CD4-positive, alpha-beta T cell treated with Interleukin-4 for 4 hours (primary cell): ENCODE results near the gene APOL3.
A peak's percentile ranks its signal among the peaks of the same experiment; 100 is the strongest.
"Not testable (repeated sequence)": the region's sequence is repeated elsewhere in the genome, so short reads cannot be mapped to it uniquely, and the experiment has no call there.

Experiments
- DNase-seq: peaks from one replicate; pipeline ENCODE4 v3.0.0-alpha.2; 2020

The APOL3 gene

DNA sequence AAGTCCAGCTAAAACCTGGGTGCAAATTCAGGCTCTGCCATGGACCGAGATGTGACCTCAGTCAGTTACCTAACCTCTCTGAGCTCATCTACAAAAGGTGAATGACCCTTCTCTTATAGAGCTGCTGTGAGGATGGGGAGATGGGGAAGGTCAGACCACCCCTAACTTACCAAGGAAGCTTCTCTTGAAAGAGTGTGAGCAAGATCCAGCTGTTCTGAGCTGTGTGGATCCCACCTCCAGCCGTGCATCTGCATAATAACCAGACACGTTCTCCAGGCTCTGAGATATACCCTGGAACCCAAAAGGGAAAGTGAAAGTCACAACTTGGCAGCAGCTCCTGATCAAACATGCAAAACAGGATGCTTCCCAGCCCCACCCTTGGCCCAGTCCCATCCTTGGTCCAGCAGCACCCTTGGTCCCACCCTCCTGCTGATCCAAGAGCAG lies at the start of gene APOL3:
Gene APOL3 (minus strand): TSS at position 257 of the 444 bp plus-strand sequence. CDS start 11,700 bp downstream, outside the sequence.
- DNase-seq, result peak; percentile 74

GRCh38 chr22:36210224-36210623 lies 49.7 kb upstream of the APOL3 start:
- no peak for DNase-seq

- not testable (repeated sequence) for DNase-seq
Measured at GRCh38 chr22:36209488-36209908, 48.9 kb upstream of the APOL3 start.

GRCh38 chr22:36208914-36209313 lies 48.4 kb upstream of the APOL3 start:
- no peak for DNase-seq

DNA sequence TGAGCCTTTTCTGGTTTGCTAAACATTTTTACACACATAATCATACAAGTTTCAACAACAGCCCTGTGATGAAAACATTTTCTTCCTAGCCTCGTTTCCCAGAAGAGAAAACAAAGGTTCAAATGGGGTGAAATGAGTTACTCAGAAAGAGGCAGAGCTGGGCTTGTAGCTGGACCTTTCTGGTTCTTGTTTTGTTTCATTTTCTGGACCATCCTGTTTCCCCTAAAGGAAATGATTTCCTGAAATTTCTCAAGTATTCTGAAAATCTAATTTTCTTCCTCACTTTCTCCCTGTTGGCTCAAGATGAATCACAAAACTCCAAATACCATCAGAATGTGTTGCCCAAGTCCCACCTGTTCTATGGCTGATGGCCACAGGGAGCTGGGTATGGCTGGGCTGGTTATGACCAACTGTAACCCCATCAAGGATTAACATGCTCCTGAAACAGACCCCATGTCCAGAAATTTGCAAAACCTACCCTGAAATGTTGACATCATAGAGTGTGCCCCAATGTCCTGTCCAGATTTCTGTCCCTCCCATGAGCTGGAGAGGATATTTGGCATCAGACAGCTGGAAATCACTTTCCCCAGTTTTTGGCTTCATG lies 47.7 kb upstream of the APOL3 start:
- no peak for DNase-seq

DNA sequence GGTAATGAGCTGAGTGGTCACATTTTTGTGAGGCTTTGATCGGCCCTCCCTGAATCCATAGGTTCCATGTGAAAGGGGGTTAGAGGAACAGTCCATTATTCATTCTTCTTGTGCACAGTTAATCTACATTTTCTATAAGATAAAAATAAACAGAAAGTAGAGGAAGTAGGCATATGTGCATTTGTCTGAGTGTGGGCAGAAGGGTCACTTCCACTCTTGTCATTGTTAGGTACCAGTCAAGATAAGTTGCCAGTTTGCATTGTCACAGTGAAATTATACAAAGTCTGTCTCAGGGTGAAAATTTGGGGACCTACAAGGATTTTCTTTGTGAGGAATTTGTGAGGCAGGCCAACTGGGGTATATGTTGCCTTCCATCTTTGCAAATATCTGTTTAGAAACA lies 45.7 kb upstream of the APOL3 start:
- DNase-seq, result no peak

- not testable (repeated sequence) for DNase-seq
Measured at GRCh38 chr22:36205573-36205972, 45.0 kb upstream of the APOL3 start.

- no peak for DNase-seq
Measured at GRCh38 chr22:36204632-36205015, 44.1 kb upstream of the APOL3 start.

DNA sequence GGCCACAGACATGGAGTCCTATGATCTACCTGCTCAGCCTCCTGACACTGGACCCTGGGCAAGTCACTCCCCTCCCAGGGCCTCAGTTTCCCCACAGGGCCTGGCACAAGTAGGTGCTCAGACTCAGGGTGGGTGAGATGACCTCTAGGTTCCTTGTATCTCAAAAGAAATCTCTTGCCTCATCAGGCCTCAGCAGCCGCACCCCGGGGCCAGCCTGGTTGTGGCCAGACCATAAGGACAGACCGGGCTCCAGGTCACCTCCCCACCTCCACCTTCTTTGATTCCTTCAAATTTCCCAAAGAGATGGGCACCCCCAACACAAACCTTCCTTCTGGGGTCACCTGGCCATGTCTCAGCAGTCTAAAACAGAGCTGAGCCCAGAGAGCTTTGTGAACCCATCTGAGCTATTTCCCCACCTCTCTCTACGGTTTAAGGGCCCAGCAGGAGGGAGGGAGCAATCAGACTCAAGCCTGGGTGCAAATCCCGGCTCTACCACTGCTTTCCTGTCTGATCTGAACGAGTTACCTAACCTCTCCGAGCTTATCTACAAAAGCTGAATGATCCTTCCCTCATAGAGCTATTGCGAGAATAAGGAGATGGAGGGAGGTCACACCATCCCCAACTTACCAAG lies 43.6 kb upstream of the APOL3 start:
- DNase-seq, result no peak

- not testable (repeated sequence) for DNase-seq
Measured at GRCh38 chr22:36203441-36203840, 42.9 kb upstream of the APOL3 start.

GRCh38 chr22:36202906-36203305 lies 42.4 kb upstream of the APOL3 start:
- not testable (repeated sequence) for DNase-seq

DNA sequence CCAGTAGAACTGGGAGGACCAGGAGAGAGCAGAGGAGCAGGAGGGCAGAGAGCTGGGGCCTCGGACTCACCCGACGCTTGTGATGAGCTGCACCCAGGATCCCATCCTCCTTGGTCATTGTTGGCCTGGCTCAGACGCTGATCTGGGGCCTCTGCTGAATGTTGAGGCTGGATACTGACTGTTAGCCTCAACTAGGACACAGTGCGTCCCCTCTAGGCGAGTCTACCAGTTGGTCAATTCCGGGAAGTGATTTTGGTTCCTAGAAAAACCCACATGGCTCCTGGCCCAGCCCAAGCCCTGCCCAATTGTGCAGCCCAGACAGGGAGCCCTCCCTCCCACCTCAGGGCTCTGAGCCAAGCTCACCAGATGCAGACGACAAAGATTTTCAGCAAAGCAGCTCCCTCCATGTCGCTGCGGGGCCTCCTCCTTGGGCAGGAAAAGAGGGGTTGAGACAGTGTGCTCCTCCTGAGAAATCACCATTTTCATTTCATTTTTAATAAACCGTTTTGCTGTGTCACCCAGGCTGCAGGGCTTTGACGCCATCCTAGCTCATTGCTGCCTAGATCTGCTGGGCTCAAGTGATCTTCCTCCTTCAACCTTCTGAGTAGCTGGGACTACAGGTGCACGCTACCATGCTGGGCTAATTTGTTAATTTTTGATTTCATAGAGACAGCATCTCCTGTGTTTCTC lies 41.2 kb upstream of the APOL3 start, which contains the start of gene APOL4:
Gene APOL4 (minus strand): TSS at position 180 of the 690 bp plus-strand sequence. CDS start 75 bp downstream, at position 105.
- DNase-seq, result no peak

- DNase-seq, result not testable (repeated sequence)
Measured at GRCh38 chr22:36201025-36201424, 40.5 kb upstream of the APOL3 start.

GRCh38 chr22:36199001-36199551 lies 38.5 kb upstream of the APOL3 start:
- DNase-seq, result no peak

DNA sequence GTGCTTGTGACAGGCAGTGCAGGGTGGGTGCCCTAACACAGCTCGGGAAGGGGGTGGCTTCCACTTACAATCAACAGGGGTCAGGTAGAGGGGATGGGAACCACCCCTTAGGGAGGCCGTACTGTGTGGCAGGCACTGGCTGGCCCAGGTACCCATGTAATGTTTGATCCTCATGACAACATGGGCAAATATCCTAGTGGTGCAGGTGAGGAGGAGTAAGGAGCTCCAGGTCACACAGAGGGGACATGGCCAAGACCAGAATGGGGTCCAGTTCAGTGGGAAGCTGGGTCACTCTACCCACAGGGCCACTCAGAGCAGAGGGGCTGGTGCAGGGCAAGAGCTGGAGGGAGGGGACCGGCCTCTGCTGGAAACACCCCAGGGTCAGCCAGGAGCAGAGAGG lies 38.0 kb upstream of the APOL3 start:
- no peak for DNase-seq

DNA sequence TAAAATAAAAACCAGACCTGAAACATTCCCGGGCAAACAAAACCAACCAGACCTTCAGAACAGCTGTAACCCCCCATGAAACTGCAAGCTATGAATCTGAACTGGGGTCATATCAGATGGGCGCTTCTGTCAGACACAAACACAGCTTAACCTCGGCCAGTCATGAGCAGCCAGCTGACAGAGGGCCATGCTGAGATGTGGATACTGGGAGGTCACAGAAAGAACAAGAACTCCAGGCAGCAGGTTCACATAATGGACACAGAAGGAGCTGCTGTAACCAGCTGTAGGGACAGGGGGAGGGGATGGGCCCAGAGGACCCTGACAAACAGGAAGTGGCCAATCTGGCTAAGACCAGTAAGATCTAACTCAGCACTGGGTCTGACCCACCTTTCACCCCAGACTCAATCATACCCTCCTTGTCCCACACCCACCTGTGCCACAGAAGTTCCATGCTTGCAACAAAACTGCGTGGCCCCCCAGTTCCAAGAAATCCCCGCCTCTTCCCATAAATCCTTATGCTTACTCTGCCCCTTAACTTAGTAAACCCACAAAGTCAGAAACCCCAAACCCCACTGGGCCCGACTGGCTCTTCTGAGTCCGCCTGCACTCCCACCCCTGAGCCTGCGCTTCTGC lies 37.1 kb upstream of the APOL3 start:
- DNase-seq, result no peak

- DNase-seq, result no peak
Measured at GRCh38 chr22:36197065-36197440, 36.5 kb upstream of the APOL3 start.

- no peak for DNase-seq
Measured at GRCh38 chr22:36196254-36197064, 35.9 kb upstream of the APOL3 start.

GRCh38 chr22:36194971-36195370 lies 34.4 kb upstream of the APOL3 start:
- peak; percentile 49 for DNase-seq

DNA sequence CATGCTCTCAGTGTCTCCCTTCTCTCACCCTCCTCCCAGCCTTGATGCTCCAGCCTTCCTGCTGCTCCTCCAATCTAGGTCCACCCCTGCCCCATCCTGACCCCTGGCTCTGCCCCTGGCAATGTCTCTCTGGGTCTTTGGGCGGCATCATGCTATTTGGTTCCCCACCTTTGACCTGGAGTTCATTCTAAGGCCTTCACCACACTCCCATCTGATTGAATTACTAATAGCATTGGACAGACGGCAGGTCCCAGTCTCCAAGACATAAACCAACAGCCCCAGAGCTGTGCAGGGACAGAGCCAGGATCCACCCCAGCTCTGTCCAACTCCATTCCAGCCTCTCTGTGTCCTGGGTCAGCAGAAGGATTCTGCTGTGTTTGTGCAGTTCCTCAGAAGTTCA lies 33.8 kb upstream of the APOL3 start:
- no peak for DNase-seq

- DNase-seq, result no peak
Measured at GRCh38 chr22:36193577-36193976, 33.0 kb upstream of the APOL3 start.

DNA sequence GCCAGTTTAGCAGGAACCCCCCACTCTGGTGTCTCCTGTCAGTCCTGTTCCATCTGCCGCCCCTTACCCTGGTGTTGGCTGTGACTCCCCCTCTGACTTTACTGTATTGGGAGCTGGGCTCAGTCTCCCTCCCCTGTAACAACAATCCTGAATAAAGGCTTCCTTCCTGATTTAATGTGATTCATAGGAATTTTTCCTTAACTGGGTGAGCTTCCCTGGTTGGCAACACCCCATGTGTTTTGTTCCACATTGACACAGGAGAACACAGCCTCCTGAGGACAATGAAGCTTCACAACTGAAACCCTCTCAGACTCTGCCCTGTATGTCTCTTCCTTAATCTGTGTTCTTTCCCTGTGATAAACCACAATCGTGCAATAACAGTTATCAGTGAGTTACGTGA lies 32.6 kb upstream of the APOL3 start:
- DNase-seq, result no peak
